ENCODE measurements around the gene RXRA.

Gene RXRA

DNA sequence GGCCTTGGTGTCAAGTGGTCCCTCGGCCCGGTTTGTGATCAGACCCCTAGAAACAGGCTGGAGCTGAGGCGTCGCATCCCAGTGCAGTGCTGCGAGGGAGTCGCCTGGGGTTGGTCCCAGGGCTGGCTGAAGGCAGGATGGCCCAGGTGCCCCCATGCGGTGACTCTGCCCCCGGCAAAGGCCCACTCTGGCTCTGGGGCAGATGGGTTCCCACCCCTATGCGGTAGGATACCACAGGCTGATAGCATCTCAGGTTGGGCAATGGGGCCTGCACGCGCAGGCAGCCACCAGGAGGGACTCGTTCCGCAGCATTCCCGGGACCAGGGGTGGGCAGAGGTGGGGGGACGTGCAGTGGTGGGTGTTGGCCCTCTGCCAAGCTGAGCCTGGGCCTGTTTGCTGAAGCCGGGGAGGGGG lies 86.0 kb downstream of the RXRA start:
- Histone ChIP-seq H3K4me1 (ENCODE audit: insufficient read depth, low read length, severe bottlenecking) (peaks cover 5% of the 10 kb centered on the region), H3K27ac (ENCODE audit: low read depth, low read length, poor library complexity, severe bottlenecking) (no peak overlapping the region), H4K20me1 (ENCODE audit: insufficient read depth, low read length) (no peaks in the 10 kb centered on the region)

DNA sequence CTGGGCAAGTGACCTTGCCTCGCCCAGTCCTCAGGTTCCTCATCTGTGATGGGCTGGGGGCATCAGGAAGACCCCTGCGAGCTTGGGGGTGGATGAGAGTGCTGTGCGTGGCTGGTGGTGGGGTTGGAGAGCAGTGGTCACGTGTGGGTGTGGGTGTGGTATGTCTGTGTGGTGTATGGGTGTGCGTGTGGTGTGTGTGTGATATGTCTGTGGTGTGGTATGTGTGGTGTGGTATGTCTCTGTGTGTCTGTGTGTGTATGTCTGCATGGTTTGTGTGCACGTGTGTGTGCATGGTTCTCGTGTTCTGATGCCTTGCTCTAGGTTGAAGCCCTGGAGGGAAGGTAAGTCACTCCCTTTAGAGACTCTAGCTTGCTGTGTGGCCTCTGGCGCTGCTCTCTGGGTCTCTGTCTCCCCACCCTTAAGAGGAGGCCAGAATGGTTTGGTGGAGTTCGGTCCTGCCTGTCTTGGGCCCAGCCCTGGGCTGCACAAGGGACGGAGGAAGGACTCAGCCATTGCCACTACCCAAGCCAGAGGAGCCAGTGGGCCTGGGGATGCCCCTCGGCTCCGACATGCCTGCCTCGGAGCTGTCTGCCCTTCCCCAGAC lies 87.0 kb downstream of the RXRA start:
- Histone ChIP-seq H3K9me3 (ENCODE audit: low read length) (no peaks in the 10 kb centered on the region), H3K9me2 (ENCODE audit: low read depth, low read length) (no peaks in the 10 kb centered on the region), H4K20me1 (ENCODE audit: insufficient read depth, low read length) (no peaks in the 10 kb centered on the region), H3F3A (ENCODE audit: insufficient read depth, low read length) (no peaks in the 10 kb centered on the region), H3K27me3 (ENCODE audit: insufficient read depth, low read length) (0 out of 2 replicates have a peak, but pooled peaks cover 9% of the 10 kb centered on the region), H3K27ac (ENCODE audit: low read depth, low read length, poor library complexity, severe bottlenecking) (no peak overlapping the region), H3K4me3 (ENCODE audit: low read depth, low read length, poor library complexity, severe bottlenecking) (no peak overlapping the region), H2AFZ (ENCODE audit: low read length) (no peak overlapping the region), H3K79me2 (ENCODE audit: insufficient read depth, low read length) (no peaks in the 10 kb centered on the region), H3K36me3 (ENCODE audit: insufficient read depth, low read length) (no peaks in the 10 kb centered on the region), H3K9ac (ENCODE audit: low read length) (no peak overlapping the region), H3K4me1 (ENCODE audit: insufficient read depth, low read length, severe bottlenecking) (no peaks in the 10 kb centered on the region), H3K4me2 (ENCODE audit: low read length) (no peak overlapping the region)
- TF ChIP-seq, protein P1, sequence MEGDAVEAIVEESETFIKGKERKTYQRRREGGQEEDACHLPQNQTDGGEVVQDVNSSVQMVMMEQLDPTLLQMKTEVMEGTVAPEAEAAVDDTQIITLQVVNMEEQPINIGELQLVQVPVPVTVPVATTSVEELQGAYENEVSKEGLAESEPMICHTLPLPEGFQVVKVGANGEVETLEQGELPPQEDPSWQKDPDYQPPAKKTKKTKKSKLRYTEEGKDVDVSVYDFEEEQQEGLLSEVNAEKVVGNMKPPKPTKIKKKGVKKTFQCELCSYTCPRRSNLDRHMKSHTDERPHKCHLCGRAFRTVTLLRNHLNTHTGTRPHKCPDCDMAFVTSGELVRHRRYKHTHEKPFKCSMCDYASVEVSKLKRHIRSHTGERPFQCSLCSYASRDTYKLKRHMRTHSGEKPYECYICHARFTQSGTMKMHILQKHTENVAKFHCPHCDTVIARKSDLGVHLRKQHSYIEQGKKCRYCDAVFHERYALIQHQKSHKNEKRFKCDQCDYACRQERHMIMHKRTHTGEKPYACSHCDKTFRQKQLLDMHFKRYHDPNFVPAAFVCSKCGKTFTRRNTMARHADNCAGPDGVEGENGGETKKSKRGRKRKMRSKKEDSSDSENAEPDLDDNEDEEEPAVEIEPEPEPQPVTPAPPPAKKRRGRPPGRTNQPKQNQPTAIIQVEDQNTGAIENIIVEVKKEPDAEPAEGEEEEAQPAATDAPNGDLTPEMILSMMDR (IDR thresholded peaks at IDR 0.05; ENCODE audit: low read length) = no peak

More for the DNA sequence above, 86.0 kb downstream of the RXRA start:
- TF ChIP-seq EZH2 (IDR thresholded peaks at IDR 0.05; ENCODE audit: borderline replicate concordance, low read length) = no peak
- TF ChIP-seq, protein P1 (IDR thresholded peaks at IDR 0.05; ENCODE audit: low read length) = no peak
- no peaks in the 10 kb centered on the region for H3F3A ChIP-seq (ENCODE audit: insufficient read depth, low read length)
- H3K4me2 ChIP-seq (ENCODE audit: low read length) = no peak overlapping the region
- no peak overlapping the region for H3K9ac ChIP-seq (ENCODE audit: low read length)
- no peaks in the 10 kb centered on the region for H3K36me3 ChIP-seq (ENCODE audit: insufficient read depth, low read length)
- H3K9me2 ChIP-seq (ENCODE audit: low read depth, low read length) = no peaks in the 10 kb centered on the region
- no peaks in the 10 kb centered on the region for H3K79me2 ChIP-seq (ENCODE audit: insufficient read depth, low read length)
- H3K27me3 ChIP-seq (ENCODE audit: insufficient read depth, low read length) = 0 out of 2 replicates have a peak, but pooled peaks cover 9% of the 10 kb centered on the region
- H3K4me3 ChIP-seq (ENCODE audit: low read depth, low read length, poor library complexity, severe bottlenecking) = no peak overlapping the region
- no peak overlapping the region for H2AFZ ChIP-seq (ENCODE audit: low read length)
- H3K9me3 ChIP-seq (ENCODE audit: low read length) = no peaks in the 10 kb centered on the region

DNA sequence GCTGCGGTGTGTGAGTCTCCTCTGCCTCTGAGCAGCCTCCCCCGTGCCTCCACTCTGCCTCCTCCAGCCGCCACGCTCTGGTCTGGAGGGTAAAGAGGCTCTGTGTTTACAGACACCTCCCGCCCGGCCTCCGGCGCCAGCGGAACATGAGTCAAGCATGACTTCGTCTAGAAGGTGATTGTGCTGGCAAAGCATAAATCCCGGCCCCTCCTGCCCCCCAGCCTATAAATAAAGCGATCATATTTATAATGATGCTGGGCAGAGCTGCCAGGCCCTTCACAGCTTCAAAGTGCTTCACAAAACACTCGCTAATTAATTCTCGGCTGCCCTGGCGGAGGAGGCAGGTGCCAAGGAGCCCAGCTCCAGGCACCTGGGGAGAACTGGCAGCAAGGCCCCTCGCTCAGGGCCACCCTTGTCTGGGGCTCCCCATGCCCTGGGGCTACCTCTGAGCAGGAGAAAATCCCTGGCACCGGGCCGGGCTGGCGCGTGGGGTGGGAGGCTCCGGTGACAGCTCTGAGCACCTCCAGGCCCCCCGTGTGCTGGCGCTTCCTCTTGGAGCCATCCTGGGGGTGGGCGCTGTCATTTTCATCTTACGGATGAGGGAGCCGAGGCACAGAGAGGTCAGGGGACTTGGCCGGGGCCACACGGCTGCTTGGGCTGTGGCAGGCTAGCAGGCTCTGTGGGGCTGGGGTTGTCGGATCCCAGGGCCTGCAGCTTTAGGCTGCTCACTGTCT lies 87.8 kb downstream of the RXRA start:
- H3K9ac ChIP-seq (ENCODE audit: low read length) = no peak overlapping the region
- no peak overlapping the region for H2AFZ ChIP-seq (ENCODE audit: low read length)
- H3K9me3 ChIP-seq (ENCODE audit: low read length) = no peaks in the 10 kb centered on the region
- TF ChIP-seq, protein P1 (IDR thresholded peaks at IDR 0.05; ENCODE audit: low read length) = no peak
- no peak for TF ChIP-seq EZH2 (IDR thresholded peaks at IDR 0.05; ENCODE audit: borderline replicate concordance, low read length)
- H3K9me2 ChIP-seq (ENCODE audit: low read depth, low read length) = no peaks in the 10 kb centered on the region
- H3K4me2 ChIP-seq (ENCODE audit: low read length) = no peak overlapping the region
- H3K27ac ChIP-seq (ENCODE audit: low read depth, low read length, poor library complexity, severe bottlenecking) = no peak overlapping the region
- no peak overlapping the region for H3K4me3 ChIP-seq (ENCODE audit: low read depth, low read length, poor library complexity, severe bottlenecking)
- no peaks in the 10 kb centered on the region for H4K20me1 ChIP-seq (ENCODE audit: insufficient read depth, low read length)
- no peaks in the 10 kb centered on the region for H3K36me3 ChIP-seq (ENCODE audit: insufficient read depth, low read length)
- H3K27me3 ChIP-seq (ENCODE audit: insufficient read depth, low read length) = 0 out of 2 replicates have a peak, but pooled peaks cover 9% of the 10 kb centered on the region
- H3K79me2 ChIP-seq (ENCODE audit: insufficient read depth, low read length) = no peaks in the 10 kb centered on the region
- no peaks in the 10 kb centered on the region for H3F3A ChIP-seq (ENCODE audit: insufficient read depth, low read length)
- no peaks in the 10 kb centered on the region for H3K4me1 ChIP-seq (ENCODE audit: insufficient read depth, low read length, severe bottlenecking)
